ENCODE results near the gene KANK4. TPM values are rescaled to one million over a fixed set of nuclear protein-coding genes. Genes with fewer than 3 reads are reported as not detected.
"Not testable (repeated sequence)": the region's sequence is repeated elsewhere in the genome, so short reads cannot be mapped to it uniquely, and the experiment has no call there.

The KANK4 gene
- total and polyA plus RNA-seq, 9 donors, result 0.05 to 0.83 (median 0.19) TPM; not detected in 1

DNA sequence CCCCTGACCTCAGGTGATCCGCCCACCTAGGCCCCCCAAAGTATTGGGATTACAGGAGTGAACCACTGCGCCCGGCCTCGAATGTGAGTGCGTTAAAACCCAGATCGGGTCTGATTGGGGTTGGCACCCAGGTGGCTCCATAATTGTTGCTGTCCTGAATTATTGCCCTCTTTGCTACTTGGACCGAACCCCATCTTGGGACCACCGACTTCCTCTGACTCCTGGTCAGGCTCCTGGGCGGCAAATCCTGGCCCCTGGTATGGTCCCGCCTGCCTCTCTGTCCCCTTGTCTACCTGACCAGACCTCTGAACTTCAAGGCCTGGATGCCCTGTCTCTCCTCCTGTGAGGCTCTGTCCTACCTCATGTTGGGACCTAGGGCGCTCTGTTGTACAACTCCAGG lies 91.7 kb downstream of the KANK4 start:
- Histone ChIP-seq H3K4me3 (no peak overlapping the region), H3K27me3 (no peaks in the 10 kb centered on the region), H3K36me3 (no peaks in the 10 kb centered on the region), H3K27ac (no peak overlapping the region), H3K4me1 (ENCODE audit: insufficient read depth) (no peaks in the 10 kb centered on the region), H3K9me3 (no peaks in the 10 kb centered on the region)
- no peak for TF ChIP-seq POLR2A (IDR thresholded peaks at IDR 0.05)
- TF ChIP-seq, protein P1, sequence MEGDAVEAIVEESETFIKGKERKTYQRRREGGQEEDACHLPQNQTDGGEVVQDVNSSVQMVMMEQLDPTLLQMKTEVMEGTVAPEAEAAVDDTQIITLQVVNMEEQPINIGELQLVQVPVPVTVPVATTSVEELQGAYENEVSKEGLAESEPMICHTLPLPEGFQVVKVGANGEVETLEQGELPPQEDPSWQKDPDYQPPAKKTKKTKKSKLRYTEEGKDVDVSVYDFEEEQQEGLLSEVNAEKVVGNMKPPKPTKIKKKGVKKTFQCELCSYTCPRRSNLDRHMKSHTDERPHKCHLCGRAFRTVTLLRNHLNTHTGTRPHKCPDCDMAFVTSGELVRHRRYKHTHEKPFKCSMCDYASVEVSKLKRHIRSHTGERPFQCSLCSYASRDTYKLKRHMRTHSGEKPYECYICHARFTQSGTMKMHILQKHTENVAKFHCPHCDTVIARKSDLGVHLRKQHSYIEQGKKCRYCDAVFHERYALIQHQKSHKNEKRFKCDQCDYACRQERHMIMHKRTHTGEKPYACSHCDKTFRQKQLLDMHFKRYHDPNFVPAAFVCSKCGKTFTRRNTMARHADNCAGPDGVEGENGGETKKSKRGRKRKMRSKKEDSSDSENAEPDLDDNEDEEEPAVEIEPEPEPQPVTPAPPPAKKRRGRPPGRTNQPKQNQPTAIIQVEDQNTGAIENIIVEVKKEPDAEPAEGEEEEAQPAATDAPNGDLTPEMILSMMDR (IDR thresholded peaks at IDR 0.05), result no peak
- TF ChIP-seq EP300 (IDR thresholded peaks at IDR 0.05), result no peak
- no peak for DNase-seq
- 87 to 88% (median 88%) methylated on average over 11 of the region's 11 CpGs for WGBS, 3 donors
- intact Hi-C loops (cut with DNase I), result no loop called here

DNA sequence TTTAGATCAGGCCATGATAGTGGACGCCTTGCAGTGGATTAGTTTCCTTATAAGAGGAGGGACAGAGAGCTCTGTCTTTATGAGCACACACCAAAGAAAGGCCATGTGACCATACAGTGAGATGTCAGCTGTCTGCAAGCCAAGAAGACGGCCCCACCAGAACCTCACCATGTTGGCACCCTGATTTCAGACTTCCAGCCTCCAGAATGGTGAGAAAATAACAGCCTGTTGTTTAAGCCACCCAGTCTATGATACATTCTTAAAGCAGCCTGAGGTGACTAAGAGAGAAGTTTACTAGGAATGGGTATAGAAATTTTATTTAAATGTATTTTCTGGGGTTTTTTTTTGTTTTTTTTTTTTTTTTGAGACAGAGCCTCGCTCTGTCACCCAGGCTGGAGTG lies 95.1 kb downstream of the KANK4 start:
- no peak overlapping the region for H3K4me3 ChIP-seq
- no peaks in the 10 kb centered on the region for H3K9me3 ChIP-seq
- intact Hi-C loops (cut with DNase I), result no loop called here
- H3K4me1 ChIP-seq (ENCODE audit: insufficient read depth), result no peaks in the 10 kb centered on the region
- H3K27ac ChIP-seq, result no peak overlapping the region
- no peaks in the 10 kb centered on the region for H3K27me3 ChIP-seq
- WGBS, 3 donors, result 43 to 93% (median 60%) methylated on average over 2 to 3 of the region's 3 CpGs
- DNase-seq, result no peak
- H3K36me3 ChIP-seq, result no peaks in the 10 kb centered on the region
- TF ChIP-seq, protein P1 (IDR thresholded peaks at IDR 0.05), result no peak
- TF ChIP-seq EP300 (IDR thresholded peaks at IDR 0.05) (no peak), POLR2A (IDR thresholded peaks at IDR 0.05) (no peak)

DNA sequence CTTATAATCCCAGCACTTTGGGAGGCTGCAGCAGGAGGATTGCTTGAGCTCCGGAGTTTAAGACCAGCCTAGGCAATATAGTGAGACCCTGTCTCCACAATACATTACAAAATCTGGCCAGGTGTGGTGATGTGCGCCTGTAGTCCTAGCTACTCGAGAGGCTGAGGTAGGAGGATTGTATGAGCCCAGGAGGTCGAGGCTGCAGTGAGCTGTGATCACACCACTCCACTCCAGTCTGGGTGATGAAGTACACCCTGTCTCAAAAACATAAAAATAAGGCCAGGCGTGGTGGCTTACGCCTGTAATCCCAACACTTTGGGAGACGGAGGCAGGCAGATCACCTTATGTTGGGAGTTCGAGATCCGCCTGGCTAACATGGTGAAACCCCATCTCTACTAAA lies 96.9 kb downstream of the KANK4 start:
- no peak overlapping the region for H3K4me3 ChIP-seq
- H3K4me1 ChIP-seq (ENCODE audit: insufficient read depth), result no peaks in the 10 kb centered on the region
- H3K27me3 ChIP-seq, result no peaks in the 10 kb centered on the region
- intact Hi-C loops (cut with DNase I), result no loop called here
- H3K9me3 ChIP-seq, result no peaks in the 10 kb centered on the region
- no peaks in the 10 kb centered on the region for H3K36me3 ChIP-seq
- TF ChIP-seq, protein P1 (IDR thresholded peaks at IDR 0.05), result no peak
- TF ChIP-seq EP300 (IDR thresholded peaks at IDR 0.05) (no peak), POLR2A (IDR thresholded peaks at IDR 0.05) (no peak)
- no peak overlapping the region for H3K27ac ChIP-seq
- WGBS, 3 donors, result 72 to 89% (median 88%) methylated on average over 9 of the region's 9 CpGs
- no peak for DNase-seq

DNA sequence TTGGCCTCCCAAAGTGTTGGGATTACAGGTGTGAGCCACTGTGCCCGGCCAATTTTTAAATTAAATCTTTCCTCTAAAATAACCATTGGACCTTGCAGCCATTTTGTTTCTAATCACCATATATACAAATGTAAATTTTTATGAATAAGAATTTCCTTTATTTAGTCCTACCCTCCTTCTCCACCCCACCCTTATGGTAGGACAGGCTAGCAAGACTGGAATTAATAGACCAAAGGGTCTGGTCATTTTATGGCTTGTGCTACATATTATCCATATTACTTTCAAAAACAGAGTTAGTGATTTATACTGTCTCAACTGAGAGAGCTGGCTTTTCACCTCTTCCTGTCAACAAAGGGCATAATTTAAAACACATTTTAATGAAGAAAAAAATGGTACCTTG lies 98.1 kb downstream of the KANK4 start:
- no peaks in the 10 kb centered on the region for H3K27me3 ChIP-seq
- intact Hi-C loops (cut with DNase I), result no loop called here
- no peak for DNase-seq
- H3K27ac ChIP-seq, result no peak overlapping the region
- no peaks in the 10 kb centered on the region for H3K36me3 ChIP-seq
- H3K4me3 ChIP-seq, result no peak overlapping the region
- H3K4me1 ChIP-seq (ENCODE audit: insufficient read depth), result no peaks in the 10 kb centered on the region
- no peaks in the 10 kb centered on the region for H3K9me3 ChIP-seq
- WGBS, 3 donors, result 95 to 98% (median 98%) methylated on average over 1 of the region's 1 CpG
- no peak for TF ChIP-seq EP300 (IDR thresholded peaks at IDR 0.05)
- TF ChIP-seq, protein P1 (IDR thresholded peaks at IDR 0.05), result no peak
- TF ChIP-seq POLR2A (IDR thresholded peaks at IDR 0.05), result no peak

DNA sequence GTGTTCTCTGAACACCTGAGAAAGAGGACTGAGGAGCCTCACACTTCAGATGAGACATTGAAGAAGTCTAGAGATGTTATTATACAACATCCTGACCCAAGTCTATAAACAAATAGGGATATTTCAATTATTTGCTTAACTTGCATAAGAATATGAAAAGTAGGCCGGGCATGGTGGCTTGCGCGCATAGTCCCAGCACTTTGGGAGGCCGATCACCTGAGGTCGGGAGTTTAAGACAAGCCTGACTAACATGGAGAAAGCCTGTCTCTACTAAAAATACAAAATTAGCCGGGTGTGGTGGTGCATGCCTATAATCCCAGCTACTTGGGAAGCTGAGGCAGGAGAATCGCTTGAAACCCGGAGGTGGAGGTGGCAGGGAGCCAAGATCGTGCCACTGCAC lies 98.8 kb downstream of the KANK4 start:
- 84 to 95% (median 93%) methylated on average over 9 of the region's 9 CpGs for WGBS, 3 donors
- H3K4me3 ChIP-seq; H3K36me3 ChIP-seq; intact Hi-C loops (cut with DNase I); H3K27me3 ChIP-seq; DNase-seq; H3K4me1 ChIP-seq (ENCODE audit: insufficient read depth); H3K9me3 ChIP-seq; H3K27ac ChIP-seq: not testable (repeated sequence)
